IPS-11a (cell line): ENCODE measurements around the gene KIT.

ENCODE experiments used
- H3K4me3 ChIP-seq: one replicate; pipeline ENCODE4 v1.5.1; 2013; ENCODE audit warnings: low read depth, low read length, control low read depth

KIT gene

DNA sequence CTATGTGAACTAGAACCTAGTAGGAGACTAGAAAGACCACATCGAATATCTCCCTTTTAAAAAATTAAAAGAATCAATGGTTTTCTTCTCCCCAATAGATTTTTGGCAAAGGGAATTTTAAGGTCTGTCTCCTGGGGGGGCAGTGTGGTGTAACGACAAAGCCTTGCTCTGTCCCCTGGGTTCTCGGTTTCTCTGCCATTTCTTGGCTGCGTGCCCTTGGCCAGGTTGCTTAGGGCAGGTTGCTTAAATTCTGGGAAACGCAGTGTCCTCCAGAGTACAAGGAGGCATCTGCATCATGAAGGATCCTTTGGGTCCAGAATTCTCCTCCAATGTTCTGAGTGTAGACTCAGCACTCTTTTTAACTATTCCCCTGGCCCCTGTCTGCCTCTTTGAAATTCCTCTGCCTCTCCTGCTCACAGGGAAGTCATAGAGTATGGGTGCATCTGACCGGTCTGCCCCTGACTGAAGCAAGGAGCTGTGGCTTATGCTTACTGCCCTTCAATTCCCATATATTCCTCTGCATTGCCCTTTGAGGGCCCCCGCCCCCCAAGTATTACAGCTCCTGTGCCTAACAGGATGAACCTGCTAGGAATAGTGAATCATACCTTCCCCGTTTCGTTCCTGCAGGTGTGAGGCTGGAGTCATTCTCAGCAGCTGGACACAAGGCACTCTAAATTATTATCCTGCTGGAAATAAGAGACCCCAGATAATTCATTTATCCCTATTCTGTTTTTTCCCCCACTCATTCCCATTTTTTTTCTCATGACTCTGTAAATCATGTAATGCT is 2.2 kb downstream of the KIT start:
- no peak overlapping the region for H3K4me3 ChIP-seq

DNA sequence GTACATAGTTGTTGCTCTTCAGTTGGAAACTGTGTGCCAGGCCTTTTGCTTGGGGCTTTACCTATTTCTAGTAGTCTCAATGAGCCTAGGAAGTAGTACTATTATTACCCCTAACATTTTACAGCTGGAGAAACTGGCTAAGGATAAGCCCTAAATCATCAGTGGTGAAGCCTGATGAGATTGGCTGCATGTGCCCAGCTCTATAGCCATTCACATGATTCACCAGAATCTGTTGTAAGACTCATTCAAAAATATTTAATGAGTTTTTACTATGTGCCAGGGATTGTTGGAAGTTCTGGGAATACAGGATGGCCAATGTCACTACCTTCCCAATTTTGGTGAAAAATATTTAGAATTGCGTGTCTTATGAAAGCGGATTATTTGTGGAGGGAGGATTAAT is 2.8 kb downstream of the KIT start:
- H3K4me3 ChIP-seq = no peak overlapping the region

DNA sequence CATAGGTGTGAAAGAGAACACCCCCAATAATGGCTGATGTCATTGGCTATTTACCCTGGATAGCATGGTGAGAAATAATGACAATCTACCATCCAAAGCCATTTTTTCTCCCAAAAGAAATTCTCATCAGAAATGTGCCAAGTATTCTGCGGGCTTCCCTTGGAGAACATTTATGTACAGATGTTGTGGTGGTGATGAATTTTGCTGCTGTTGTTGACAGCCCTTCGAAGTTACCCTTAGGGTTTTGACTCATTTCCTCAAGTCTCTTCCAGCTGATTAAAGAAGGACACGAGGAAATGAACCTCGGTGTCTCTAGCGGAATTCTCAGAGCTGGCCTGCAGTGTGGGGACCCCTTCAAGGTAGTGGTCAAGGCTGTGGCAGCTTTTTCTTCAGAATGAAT is 3.4 kb downstream of the KIT start:
- H3K4me3 ChIP-seq = no peak overlapping the region

DNA sequence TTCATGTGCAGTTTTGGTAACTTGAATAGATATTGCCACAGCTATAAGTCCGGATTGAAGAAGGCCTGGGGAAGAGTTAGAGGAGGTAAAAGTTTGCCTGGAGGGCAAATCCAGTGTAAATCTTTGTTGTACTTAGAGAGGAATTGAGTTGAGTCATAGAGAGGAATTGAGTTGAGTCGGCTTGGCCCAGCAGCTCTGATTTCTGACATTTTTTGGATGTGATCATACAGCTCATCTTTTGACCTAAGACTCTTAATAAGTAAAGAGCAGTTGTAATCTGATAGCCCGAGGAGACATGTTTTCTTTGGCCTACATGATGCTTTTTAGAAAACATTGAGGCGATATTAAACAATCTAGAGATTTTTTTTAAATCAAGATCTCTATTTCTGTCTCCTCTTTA is 3.9 kb downstream of the KIT start:
- H3K4me3 ChIP-seq = no peak overlapping the region

DNA sequence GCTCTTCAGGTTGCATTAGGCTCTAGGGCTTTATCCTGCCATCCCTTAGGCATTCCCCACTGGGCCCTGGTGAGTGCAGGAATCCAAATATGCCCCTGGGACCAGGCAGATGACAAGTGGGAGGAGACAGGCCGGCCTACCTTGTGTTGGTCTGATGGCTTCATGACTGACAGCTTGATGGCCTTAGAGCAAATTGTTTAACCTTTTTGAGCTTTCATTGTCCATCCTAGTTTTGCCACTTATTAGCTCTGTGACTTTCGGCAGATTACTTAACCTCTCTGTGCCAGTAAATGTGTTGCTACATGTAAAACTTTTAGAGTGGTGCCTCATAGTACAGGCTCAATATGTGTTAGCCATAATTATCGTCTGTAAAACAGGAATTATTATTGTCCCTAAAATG is 4.4 kb downstream of the KIT start:
- no peak overlapping the region for H3K4me3 ChIP-seq

DNA sequence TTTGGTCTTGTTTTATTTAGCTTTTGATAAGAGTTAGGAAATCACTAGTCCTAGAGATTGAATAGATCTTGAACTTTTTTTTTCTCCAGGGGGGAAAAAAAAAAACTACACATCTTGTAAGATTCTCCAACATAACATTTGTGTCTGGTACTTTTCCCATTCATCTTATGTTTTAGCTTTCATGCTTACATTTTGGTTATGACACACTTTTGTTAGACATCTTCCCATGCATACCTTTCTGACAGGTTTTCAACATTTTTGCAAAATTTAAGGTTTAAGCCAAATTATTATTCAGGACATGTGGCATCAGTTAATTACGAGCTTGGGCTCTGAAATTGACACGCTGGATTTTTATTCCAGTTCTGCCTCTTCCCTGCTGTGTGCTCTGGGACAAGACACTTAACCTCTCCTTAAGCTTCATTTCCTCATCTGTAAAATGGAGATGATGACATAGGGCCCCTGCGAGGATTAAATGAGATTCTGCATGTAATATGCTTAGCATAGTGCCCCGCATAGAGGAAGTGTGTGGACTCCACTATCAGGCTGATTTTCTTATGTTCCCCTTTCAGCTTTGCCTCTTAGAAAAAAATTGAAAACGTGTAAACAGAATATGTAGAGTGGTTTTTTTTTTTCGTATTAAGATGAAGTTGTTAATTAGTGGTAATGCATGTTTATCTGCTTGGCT is 5.3 kb downstream of the KIT start:
- H3K4me3 ChIP-seq = no peak overlapping the region

DNA sequence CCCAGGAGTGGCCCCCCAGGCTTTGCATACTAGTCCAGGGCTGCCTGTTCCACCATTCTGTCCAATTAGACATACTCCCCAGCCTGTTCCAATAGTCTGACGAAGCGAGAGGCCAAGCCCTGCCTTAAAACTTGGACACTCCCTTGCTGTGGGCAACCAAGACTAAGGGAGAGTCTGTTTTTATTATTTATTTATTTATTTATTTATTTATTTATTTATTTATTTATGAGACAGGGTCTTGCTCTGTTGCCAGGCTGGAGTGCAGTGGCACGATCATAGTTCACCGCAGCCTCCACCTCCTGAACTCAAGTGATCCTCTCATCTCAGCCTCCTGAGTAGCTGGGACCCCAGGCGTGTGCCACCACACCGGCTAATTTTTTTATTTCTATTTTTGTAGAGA is 6.6 kb downstream of the KIT start:
- H3K4me3 ChIP-seq = no peak overlapping the region

DNA sequence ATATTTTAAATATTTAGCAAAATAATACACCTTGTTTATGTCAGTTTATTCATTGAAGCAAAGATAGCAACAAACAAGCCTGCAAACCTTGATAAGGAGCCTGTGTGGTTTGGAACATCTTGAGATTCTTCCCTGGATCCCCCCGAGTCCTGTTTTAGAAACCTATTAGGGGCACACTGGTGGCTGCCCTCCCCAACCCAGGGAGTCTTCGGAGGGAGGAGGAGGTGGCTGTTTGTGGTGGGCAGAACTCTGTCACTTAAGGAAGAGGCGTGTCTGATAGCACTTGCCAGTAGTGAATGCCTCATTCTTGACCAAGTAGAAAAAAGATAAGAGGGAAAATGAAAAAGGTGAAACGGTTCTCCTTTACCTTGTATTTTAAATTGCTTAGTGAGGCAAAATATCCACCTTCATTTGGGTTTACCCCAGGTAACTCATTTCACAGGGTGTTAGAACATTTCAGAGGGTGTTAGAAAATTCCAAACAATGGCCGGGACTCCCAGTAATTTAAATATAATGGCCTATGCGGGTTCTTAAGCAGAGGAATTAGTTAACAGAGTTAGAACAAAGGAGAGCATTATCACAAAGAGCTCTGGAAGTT is 10.4 kb downstream of the KIT start:
- H3K4me3 ChIP-seq = no peak overlapping the region

DNA sequence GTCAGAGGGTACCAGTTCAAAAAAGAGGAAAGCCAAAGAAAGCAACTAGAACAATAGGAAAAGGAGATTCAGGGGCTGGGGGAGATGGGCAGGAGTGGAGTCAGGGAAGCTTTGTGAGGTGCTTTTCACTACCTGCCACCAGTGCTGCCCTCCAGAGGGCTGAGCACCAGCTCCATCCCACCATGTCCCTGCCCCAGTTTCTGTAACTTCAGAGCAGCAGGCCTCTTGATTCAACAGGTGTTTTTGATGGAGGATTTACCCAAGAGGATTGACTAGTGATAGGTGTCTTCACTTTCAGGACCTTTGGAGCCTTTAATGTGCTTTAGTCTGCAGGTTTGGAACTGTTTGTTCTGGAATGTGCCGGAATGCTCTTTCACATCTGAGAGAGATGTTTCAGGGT is 12.1 kb downstream of the KIT start:
- no peak overlapping the region for H3K4me3 ChIP-seq

DNA sequence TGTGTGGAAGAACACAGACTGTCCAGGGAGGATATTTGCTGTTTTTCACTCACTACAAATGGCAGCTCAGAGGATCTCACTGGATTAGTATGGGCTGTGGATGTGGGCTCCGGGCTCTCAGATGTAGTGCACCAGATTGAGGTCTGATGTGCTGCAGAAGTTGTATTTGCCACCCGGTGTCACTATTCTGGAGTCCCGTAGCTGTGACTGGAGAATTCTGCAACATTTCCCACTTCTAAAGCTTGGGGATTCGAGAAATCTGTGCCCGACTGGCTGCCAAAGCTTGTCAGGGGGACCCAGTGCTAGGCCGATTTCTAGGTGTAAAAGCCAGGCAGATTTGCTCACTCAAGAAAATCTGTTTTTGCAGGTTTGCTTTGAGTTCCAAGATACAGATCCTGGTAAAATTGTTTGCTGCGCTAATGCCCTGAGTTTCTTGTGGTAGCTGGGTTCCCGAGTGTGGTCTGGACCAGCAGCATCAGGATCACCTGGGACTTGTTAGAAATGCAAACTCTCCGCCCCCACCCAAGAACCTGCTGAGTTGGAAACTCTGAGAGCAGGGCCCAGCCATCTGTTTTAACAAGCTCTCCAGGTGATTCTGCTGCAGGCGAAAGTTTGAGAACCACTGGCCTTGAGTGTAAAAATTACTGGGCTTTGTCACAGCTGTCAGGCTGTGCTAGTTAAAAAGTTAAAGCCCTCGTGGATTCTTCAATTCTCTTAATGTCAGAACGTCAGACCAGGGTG is 18.1 kb downstream of the KIT start:
- no peak overlapping the region for H3K4me3 ChIP-seq

DNA sequence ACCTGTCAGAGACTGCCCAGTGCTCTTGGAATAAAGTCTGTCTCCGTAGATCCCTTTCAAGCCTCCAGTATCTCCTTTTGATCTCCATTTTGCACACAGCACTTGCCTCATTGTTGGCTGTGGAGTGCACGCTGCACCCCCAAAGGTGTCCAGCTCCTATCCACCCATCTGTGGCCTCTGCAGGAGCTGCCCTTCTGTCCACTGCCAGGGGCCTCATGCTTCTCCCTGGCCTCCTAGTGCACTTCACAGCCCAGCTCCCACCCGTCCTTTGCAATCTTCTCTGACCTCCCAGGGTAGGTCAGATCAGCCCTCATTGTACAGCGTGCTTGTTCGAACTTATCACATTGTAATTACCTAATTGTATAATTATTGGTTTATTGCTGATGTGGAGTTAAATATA is 18.9 kb downstream of the KIT start:
- no peak overlapping the region for H3K4me3 ChIP-seq

DNA sequence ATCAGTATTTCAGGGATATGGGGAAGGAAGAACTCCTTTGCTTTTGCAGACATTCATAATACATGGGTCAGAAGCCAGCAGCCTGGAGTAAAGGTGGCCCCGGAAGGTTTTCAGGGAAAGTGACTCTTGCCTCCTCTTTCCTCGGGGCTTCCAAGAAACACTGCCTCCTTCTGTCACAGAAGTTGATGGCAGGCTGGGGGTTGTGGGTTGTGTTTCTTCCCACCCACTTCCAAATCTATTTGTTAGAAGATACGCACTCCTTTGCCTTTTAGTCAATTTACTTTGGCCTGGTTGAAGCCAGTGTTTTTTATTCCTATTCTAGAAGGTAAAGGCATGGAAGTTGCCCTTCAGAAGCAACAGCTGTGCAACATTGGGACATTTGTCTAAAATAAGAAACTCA is 19.7 kb downstream of the KIT start:
- H3K4me3 ChIP-seq = no peak overlapping the region

DNA sequence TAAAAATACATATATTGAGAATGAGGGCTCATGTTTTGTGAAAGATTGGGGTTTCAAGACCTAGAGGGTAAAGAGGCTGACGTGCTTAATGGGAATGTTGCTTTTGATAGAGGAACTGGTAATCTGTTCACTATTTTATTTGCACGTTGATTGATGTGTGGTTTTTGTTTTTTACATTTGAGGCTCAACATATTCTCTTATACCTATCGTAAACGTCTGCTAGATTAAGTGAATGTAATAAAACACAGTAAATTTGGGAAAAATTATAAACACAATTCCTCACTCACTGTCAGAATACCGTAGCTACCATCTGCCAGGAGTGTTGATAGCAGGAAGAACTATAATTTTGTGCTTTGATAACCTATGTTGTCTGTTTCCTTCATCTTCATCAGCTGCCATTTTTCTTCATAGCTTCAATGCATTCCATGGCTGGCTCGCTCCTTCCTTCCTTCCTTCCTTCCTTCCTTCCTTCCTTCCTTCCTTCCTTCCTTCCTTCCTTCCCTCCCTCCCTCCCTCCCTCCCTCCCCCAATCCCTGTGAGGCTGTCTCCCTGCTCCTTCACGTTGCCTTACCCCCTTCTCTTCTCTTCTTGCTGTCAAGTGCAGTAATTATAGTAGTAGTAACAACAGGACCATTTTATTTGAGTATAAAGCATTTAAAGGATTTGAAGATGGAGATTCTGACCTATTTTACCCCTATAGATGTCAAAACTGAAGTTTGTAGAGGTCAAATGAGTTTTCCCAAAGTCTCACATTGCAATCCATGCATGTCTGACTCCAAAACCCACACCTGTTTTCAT is 20.3 kb downstream of the KIT start:
- no peak overlapping the region for H3K4me3 ChIP-seq

DNA sequence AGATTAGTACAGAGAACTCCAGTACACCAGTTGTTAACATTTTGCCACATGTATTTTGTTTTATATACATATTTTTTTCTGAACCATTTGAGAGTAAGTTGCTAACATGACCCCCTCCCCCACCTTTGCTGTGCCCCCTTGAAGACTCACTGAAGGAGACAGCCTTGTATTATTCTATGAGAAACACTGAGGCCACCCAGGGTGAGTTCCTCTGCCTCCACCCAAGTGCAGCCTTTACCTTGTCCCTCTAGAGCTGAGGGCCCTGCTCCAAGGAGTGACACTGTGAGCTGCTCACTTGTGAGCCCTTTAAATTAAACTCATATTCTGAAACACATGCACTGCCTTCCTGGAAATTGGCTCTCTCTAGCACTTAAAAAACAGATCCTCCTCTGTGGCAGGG is 21.1 kb downstream of the KIT start:
- H3K4me3 ChIP-seq = no peak overlapping the region

DNA sequence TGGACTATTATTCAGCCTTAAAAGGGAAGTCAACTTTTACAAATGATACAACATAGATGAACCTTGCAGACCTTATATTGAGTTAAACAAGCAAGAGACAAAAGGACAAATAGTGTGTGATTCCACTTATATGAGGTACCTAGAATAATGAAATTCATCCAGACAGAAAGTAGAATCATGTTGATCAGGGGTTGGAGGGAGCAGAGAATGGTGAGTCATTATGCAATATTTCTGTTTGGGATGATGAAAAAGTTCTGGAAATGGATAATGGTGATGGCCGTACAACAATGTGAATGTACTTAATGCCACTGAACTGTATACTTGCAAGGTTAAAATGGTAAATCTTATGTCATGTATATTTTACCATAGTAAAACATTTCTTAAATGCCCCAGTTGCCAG is 22.1 kb downstream of the KIT start:
- H3K4me3 ChIP-seq = no peak overlapping the region

DNA sequence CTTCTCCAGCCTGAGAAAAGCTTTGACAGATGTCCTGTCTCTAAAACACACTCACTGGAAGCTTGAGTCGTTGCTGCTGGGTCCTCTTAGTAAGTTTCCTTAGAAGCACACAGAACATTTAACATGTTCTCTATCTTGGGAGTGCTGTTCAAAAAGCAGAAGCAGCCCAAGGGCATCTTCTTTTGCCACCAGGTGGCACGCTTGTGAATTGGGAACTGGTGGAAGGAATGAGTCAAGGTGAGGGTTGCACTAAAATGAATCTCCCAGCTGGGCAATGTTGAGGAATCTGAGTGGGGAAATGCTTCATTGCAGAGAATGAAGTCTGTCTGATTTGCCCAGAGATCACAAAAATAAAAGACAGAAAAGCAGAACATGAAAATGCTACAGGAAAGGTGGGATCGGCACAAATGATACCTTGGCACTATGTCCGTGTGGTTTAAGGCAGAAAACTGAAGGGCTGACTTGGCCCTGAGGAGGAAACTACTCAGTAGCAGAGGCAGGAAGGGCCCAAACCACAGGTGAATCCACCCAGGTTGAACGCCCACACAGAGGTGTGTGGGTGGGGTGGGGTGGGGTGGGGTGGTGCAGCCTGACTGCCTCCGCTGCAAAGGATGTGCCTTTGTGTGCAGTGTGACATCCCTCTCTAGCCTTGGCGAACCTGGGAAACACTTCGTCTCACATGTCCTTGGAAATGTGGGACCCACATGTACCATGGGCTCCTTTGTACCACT is 26.0 kb downstream of the KIT start:
- no peak overlapping the region for H3K4me3 ChIP-seq

DNA sequence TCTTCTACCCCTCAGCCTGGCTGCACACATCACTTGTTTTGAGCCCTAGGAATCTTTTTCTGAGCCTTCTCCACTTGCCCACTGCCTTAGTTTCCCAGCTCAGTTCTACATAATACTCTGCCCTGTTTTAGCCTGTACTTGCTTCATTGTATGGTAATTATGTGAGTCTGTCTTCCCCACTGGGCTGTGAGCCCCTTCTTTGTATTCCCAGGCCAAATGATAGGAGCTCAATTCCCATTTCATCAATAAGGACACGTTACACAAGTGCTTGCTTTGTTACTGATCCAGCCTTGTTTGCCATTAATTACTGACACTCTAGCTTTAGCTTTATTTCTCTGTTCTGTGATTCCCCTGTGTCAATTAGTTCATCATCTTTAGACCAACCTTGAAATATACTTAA is 28.1 kb downstream of the KIT start:
- no peak overlapping the region for H3K4me3 ChIP-seq

DNA sequence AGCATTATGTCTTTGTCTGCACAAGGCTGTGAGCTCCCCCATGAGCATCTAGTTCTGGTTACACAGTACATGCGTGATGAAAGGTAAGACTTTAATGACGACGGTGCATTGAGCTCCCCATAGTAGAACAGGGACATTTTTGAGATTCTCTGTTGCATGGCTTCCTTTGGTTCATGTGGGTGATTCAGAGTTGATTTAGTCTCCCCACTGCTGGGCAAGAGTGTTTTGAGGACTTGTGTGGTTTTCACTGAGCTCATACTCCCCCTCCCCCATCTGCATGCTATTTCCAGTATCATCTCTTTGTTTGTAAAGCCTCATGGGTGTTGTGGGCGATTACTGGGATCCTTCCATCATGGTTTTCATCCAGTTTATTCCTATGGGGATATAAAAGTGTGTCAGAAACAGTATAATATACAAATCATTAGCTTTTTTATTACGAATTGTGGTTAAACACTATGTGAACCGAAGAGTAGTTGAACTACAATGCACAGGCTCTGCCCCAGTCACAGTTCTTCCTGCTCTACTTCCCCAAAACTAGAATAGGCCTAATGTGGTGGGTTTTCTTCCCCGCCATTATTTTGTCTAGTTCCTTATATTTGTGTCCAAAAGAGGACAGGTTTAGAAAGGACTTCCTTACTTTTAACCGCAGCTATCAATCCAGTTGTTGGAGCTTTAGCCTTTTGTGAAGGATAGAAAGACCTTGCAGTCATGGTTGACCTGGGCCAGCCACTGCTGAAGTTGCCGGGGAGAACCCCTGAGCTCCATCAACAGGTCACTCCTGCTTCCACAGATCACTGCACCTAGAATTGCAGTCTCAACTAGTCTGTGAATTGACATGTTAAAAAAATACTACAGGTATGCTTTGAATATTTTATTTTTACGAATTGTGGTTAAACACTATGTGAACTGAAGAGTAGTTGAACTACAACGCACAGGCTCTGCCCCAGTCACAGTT is 30.4 kb downstream of the KIT start:
- H3K4me3 ChIP-seq = no peak overlapping the region

DNA sequence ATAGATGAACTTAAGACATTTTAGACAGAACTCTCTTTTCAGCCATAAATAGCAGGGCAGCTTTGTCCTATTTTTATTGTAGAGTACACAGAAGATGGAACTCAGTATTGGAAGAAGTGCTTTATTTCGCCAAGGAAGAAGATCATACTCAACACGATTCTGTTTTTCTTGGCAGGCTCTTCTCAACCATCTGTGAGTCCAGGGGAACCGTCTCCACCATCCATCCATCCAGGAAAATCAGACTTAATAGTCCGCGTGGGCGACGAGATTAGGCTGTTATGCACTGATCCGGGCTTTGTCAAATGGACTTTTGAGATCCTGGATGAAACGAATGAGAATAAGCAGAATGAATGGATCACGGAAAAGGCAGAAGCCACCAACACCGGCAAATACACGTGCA is 37.6 kb downstream of the KIT start:
- H3K4me3 ChIP-seq = no peak overlapping the region
